ENCODE data around the gene NFKBIE. TPM values are rescaled to one million over a fixed set of nuclear protein-coding genes. Genes with fewer than 3 reads are reported as not detected.
A peak's percentile ranks its signal among the peaks of the same experiment; 100 is the strongest.

Gene NFKBIE
- total and polyA plus RNA-seq, 2 of the 13 experiments (the other 11 are each of a cell fraction or from before 2014, with no cell fraction given): 6.7 to 14.5 TPM

DNA sequence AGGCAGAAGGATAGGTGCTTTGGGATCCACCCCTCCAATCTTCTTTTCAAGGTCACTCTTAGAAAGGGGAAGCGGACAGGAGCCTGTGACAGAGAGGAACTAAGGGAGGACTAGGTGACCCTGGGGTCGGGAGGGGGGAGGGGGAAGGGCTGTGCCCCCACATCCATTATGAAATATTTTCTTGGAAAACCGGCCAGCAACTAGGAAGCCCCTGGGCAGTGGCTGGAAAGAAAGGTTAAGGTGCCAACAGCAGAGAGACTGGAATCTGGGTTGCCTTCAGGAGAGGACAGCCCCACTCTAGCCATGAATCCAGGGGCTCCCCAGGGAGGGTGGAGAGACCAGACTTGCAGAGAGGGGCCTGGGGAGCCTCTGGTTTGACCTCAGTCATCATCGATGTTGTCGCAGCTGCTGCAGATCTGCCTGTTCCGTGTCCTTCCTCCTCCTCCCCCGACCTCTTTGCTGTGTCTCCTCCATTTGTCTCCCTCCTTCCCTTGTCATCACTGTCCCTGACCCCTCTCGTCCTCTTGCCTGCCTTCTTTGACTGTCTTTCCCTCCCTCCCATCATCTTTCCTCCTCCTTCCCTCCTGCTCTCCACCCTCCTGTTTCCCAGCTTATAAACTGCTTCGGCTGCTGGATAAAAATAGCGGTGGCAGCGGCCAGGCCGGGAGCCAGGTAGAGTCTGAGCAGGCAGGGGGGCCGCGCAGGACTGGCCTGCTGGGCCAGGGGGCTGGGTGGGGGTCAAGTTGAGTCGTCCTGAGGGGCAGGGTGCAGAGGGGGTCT lies 38.8 kb downstream of the NFKBIE start:
- ChIA-PET POLR2A (no interaction called here), CTCF (ENCODE audit: low intra/inter-chr PET ratio, low total read pairs) (no interaction called here)
- Histone ChIP-seq H3K4me3 (replicated peaks in 1 of 3; ENCODE audit: insufficient read depth in 1 of 3, low read depth in 2 of 3, low read length in 3 of 3) (no peak overlapping the region), H4K20me1 (ENCODE audit: insufficient read depth, low read length) (no peaks in the 10 kb centered on the region), H2AFZ (ENCODE audit: low read length) (no peak overlapping the region), H3K4me1 (ENCODE audit: insufficient read depth, low read length) (peaks cover 65% of the 10 kb centered on the region), H3K27me3 (ENCODE audit: control insufficient read depth in 1 of 2, insufficient read depth in 2 of 2, low read length in 2 of 2) (0 out of 5 replicates have a peak, but pooled peaks cover 0 to 1% of the 10 kb centered on the region in 2 experiments), H3K4me2 (ENCODE audit: low read depth, low read length) (no peak overlapping the region), H3K9me3 (ENCODE audit: low read length) (no peaks in the 10 kb centered on the region), H3K79me2 (ENCODE audit: insufficient read depth, low read length) (peaks cover 17% of the 10 kb centered on the region), H3K27ac (ENCODE audit: extremely low read length, insufficient read depth, low read length) (no peak overlapping the region), H3K9ac (ENCODE audit: insufficient read depth, low read depth, low read length) (no peak overlapping the region), H3K36me3 (replicated peaks in 1 of 2; ENCODE audit: control insufficient read depth in 1 of 2, insufficient read depth in 2 of 2, low read length in 2 of 2) (peaks cover 7 to 13% of the 10 kb centered on the region in 2 experiments; a peak in 4 of 5 replicates)
- FAIRE-seq (no peak), ATAC-seq (no peak), DNase-seq (ENCODE audit: low spot score) (no peak)
- TF ChIP-seq IKZF4 (CRISPR knock-in tag; IDR thresholded peaks at IDR 0.05; ENCODE audit: borderline replicate concordance, low read depth, not compliant biosample characterization): no peak
- 0 out of 2 replicates have a peak, but pooled peaks have one; percentile 15 for TF ChIP-seq SKIL (CRISPR knock-in tag; IDR thresholded peaks at IDR 0.05; ENCODE audit: borderline replicate concordance)
- TF ChIP-seq ZKSCAN1 (IDR thresholded peaks at IDR 0.05; ENCODE audit: low read length): no peak
- TF ChIP-seq EEA1 (CRISPR knock-in tag; IDR thresholded peaks at IDR 0.05; ENCODE audit: borderline replicate concordance): peak; percentile 33; the same call in 1 of the 2 replicates
- TF ChIP-seq SIX4 (CRISPR knock-in tag; IDR thresholded peaks at IDR 0.05): no peak
- TF ChIP-seq MLLT10 (CRISPR knock-in tag; IDR thresholded peaks at IDR 0.05): no peak
- WGBS (ENCODE audit: low lambda C conversion rate): 90% methylated on average over 15 of the region's 15 CpGs
- no TSS peak for BruUV-seq (replicated peaks)
- in situ Hi-C loops (cut with HindIII; ENCODE audit: extremely low pct_ligation_motif_present, low pct_unique_long_range_greater_than_20kb) (no loop called here), intact Hi-C loops (cut with micrococcal nuclease; ENCODE audit: unreplicated experiment) (no loop called here)

All from HepG2 (cell line).